NCI-H2196 treated with DMSO at 0.1 percent for 48 hours (cell line): ENCODE data around the gene LRRN1.

Experiments
- DNase-seq: peaks from one replicate; lab custom pipeline; 2025; ENCODE audit not compliant: unreplicated experiment; lab: John Stamatoyannopoulos, UW

Gene LRRN1

GRCh38 chr3:3799173-3800079 is at the start of gene LRRN1:
Gene LRRN1 (plus strand): TSS chr3:3799431. CDS start chr3:3844642, 45,211 bp downstream.
- DNase-seq, result no peak

GRCh38 chr3:3753416-3753815 is 45.8 kb upstream of the LRRN1 start:
- no peak for DNase-seq

GRCh38 chr3:3765661-3766060 is 33.6 kb upstream of the LRRN1 start:
- no peak for DNase-seq

DNA sequence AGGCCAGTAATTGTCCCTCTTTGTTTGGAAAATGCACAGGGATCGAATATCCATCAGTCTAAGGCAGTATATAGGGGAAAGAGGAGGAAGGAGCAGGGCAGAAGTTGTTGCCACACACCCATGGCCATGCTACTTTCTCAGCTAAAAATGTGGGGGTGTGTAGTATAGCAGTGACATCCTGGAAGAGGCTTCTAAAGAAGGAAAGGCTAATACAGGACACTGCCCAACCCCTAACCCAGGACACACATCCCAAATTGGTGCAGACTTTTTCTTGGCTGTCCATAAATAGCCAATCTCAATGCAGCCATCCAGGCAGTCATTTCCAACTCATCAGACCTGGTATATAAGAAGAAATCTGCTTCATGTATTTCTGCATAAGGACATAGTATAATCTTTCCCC is 33.1 kb upstream of the LRRN1 start:
- no peak for DNase-seq

GRCh38 chr3:3771094-3771493 is 28.1 kb upstream of the LRRN1 start:
- no peak for DNase-seq

- DNase-seq, result no peak
These were observed 27.7 kb upstream of the LRRN1 start for GRCh38 chr3:3771567-3771966.

GRCh38 chr3:3772338-3772737 is 26.9 kb upstream of the LRRN1 start:
- no peak for DNase-seq

GRCh38 chr3:3772920-3773319 is 26.3 kb upstream of the LRRN1 start:
- DNase-seq, result no peak

DNA sequence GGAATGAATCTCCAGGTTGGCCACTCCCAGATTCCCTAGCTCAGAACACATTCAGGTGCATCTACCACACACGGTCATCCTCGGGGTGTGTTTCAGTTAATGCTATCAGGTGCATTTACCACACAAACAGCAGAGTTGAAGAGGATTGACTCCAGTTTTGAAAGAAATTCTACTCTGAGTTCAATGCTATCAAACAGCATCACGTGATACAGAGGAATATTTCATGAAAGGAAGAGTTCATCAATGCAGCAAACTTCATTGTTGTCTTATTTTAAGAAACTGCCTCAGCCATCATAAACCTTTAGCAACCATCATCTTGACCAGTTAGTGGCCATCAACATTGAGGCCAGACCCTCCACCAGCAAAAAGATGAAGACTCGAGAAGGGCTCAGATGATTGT is 22.6 kb upstream of the LRRN1 start:
- DNase-seq, result no peak

GRCh38 chr3:3778216-3778615 is 21.0 kb upstream of the LRRN1 start:
- no peak for DNase-seq

- DNase-seq, result no peak
These were observed 20.5 kb upstream of the LRRN1 start for GRCh38 chr3:3778641-3779270.

DNA sequence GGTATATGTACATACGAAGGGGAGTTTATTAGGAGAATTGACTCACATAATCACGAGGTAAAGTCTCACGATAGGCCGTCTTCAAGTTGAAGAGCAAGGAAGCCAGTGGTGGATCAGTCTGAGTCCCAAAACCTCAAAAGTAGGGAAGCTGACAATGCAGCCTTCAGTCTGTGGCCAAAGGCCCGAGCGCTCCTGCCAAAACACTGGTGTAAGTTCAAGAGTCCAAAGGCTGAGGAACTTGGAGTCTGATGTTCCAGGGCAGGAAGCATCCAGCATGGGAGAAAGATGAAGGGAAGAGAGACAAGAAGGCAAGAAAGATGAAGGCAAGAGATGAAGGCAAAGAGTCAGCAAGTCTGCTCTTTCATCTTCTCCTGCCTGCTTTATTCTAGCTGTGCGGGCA is 16.8 kb upstream of the LRRN1 start:
- DNase-seq, result no peak

DNA sequence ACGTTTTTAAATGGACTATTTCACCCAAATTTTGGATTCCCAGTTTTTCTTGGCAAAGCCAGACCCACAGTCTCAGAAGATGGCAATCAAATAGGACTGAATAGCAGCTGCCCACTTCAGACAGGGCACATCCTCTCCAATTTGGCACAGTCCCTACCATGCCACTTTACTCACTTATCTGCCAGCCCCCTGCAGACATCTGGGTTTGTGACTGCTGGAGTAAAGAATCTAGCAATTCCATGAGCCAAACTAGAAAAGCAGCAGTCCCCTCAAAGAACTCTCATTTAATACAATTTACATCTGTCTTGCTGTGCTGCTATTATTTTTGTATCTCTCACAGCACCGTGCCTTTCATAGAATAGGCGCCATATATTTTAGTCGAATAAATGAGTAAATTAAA is 16.0 kb upstream of the LRRN1 start:
- no peak for DNase-seq

- no peak for DNase-seq
These were observed 15.5 kb upstream of the LRRN1 start for GRCh38 chr3:3783696-3784095.

- no peak for DNase-seq
These were observed 6.8 kb upstream of the LRRN1 start for GRCh38 chr3:3792391-3792790.

DNA sequence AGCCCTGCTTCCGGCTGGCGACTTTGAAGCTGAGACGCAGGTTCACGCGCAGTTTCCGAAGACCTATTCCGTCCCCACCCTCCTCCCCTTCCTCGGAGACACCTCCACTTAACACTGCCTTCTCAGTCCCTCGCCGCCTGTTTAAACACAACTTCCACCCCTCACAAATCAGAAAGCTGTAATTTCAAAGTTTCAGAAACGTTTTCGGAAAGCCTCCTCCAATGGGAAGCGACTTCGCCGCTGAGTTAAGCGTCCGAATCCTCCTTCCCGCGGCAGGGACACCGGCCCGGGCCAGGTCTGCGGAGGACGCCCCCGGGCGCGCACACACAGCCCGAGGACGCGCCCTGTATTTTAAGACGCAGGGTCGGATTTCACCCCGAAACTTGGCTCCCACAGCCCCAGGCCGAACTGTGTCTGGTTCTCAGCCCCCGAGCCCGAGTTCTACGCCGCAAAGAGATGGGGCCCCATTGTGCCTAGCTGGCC is 559 bp upstream of the LRRN1 start:
- no peak for DNase-seq

DNA sequence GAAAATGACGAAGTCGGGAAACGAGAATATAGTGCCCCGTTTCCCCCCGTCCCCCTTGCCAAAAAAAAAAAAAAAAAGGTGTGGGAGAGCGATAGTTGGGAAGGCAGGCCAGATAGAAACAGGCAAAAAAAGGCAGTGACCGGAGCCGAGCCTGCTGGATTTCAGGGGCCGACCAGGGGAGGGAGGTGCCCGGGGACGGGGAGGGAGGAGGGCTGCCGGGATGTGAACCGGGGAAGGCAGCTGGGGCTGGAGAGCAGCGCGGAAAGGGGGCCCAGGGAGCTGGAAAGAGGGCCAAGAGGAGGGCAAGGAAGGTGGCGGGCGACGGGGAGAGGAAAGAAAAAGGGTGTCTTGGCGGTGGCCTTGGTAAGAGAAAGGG is 837 bp downstream of the LRRN1 start:
- DNase-seq, result no peak

DNA sequence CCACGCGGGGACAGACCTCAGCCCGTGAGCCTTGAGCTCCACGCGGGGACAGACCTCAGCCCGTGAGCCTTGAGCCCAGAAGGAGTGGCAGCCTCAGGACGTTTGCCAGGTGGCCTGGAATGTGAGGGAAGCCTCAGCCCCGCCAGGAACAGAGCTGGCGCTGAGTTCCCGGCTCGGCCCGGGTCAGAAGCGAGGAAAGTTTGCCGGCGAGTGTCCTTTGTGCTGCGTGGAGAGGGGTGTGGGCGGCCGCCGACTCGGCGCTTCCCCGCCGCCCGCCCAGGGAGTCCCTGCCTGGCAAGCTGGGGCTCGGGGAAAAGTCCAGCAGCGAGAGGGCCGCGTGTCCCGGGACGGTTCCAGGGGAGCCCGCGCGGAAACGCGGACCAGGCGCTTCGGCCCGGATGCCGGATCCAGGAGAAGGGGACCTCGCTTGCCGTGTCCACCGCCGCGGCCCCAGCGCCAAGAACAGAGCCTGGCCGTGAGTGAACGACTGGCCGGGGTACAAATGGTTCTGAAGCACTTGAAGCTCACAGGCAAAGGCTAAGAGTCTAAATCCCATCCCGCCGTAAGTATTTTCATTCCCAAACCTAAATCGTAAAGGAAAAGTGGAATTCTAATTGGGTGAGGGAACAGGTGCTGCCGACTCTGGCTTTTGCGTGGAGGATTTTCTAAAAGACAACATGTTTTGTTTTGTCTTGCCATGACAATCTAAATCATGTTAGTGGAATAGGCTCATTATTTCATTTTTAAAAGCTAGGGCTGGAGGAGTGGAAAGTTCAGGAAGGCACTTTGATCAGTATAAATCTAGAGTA is 1.7 kb downstream of the LRRN1 start:
- DNase-seq, result no peak

GRCh38 chr3:3801494-3801841 is 2.2 kb downstream of the LRRN1 start:
- DNase-seq, result no peak

DNA sequence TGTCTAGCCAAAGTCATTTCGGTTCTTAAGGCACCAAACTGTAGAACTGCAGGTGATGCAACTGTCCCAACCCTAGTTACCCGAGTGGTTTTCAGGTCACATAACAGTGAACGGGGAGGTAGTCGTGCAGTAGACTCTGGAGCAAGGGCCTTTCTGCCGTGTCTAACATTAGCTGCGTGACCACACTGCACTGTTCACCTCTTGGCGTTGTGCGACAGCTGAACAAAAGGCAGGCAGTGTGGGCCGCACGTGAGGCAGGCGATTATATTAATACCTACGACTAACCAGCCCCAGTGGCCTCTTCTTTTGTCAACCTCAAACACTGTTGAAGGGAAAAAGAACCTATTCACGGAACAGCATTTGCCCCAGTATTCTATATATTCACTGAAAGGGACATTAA is 2.8 kb downstream of the LRRN1 start:
- no peak for DNase-seq

DNA sequence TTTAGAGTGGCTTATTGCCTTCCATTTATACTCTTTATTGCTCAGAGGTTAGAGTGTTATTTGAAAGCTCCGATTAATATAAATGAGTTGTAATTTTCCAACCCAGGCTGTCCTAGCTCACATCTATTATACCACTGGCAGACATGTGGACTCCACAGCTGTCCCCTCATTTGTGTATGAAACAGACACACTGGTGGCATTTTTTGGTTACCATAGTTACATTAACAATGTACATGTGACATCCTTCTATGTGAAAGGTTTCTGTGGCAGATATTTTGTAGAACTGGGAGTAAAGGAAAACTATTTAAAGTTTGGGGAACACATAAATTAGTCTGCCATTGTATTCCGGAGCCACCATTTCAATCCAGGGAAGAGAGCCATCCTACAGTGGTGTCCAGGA is 5.3 kb downstream of the LRRN1 start:
- DNase-seq, result no peak

DNA sequence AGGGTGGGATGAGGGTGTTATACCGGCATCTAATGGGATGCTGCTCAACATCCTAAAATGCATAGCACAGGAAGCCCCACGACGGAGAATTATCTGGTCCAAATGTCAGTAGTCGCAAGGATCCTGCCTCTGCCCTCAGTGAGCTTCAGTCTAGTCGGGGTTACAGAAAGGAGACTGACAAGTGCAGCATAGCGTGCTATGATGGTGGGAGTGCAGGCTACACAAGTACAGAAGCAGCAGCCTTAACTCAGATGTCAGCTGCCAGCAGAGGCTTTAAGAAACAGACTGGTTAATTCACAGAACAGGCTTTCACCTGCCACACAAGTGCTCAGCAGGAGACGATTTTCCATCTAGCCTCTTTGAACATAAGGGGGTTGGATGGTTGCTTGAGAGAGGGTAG is 6.9 kb downstream of the LRRN1 start:
- DNase-seq, result no peak
